Mucosa of descending colon (tissue), 3 donors: ENCODE data around the gene VPS51. TPM values are rescaled to one million over a fixed set of nuclear protein-coding genes. Genes with fewer than 3 reads are reported as not detected.
A peak's percentile ranks its signal among the peaks of the same experiment; 100 is the strongest.

Experiments used
- ATAC-seq: fragments of 200-7000 bp; cut with Tn5 transposase; one replicate; pipeline ENCODE4 v1.9.1; 2020; ENCODE audit warnings: mild to moderate bottlenecking, moderate library complexity
- DNase-seq, 3 donors: peaks; one replicate each; pipeline ENCODE4 v3.0.0-alpha.2; 2020
- H3K36me3 ChIP-seq: fragments of 200-600 bp; one replicate; pipeline ENCODE4 v1.8.0; 2021; ENCODE audit warnings: low read depth, mild to moderate bottlenecking
- H3K4me1 ChIP-seq: fragments of 200-600 bp; one replicate; pipeline ENCODE4 v1.8.0; 2021; ENCODE audit warnings: low read depth, mild to moderate bottlenecking
- H3K4me3 ChIP-seq: fragments of 200-600 bp; one replicate; pipeline ENCODE4 v1.8.0; 2021; ENCODE audit warnings: mild to moderate bottlenecking
- H3K9me3 ChIP-seq: fragments of 200-600 bp; one replicate; pipeline ENCODE4 v1.8.0; 2021; ENCODE audit warnings: mild to moderate bottlenecking
- intact Hi-C, 2 donors: fragments of 100-400 bp; cut with DNase I in 1 of 2; cut with micrococcal nuclease in 1 of 2; formaldehyde crosslinking; loops; one replicate each; pipeline versions ENCODE4 v1.11.0 to v1.11.1; 2022; cut with DNase I, micrococcal nuclease
- total RNA-seq, 3 donors: library from RNA; stranded (reverse); fragmentation: NEBNext Ultra II Directional in 2 of 3; extraction: Animal tissue kit (Norgen Biotek cat#: 25700) in 2 of 3; gene quantifications; one replicate each; pipeline versions ENCODE4 v1.2.1 to v1.2.4, GENCODE V29; 2021 to 2023
- TF ChIP-seq, protein P1 (sequence below): fragments of 200-600 bp; IDR thresholded peaks from one replicate; pipeline ENCODE4 v1.8.0; 2022; ENCODE audit warnings: antibody characterized with exemption, mild to moderate bottlenecking
- donor health status: DM: no; HTN: no; CAD: no; lungs with moderate emphysema.
- donor health status: DM: no; HTN: no; CAD: no.
- donor health status: DM: no; HTN: yes; CAD: no.

Gene VPS51
- total RNA-seq, 3 donors from 2014 or later, result 149 to 200 (median 156) TPM

DNA sequence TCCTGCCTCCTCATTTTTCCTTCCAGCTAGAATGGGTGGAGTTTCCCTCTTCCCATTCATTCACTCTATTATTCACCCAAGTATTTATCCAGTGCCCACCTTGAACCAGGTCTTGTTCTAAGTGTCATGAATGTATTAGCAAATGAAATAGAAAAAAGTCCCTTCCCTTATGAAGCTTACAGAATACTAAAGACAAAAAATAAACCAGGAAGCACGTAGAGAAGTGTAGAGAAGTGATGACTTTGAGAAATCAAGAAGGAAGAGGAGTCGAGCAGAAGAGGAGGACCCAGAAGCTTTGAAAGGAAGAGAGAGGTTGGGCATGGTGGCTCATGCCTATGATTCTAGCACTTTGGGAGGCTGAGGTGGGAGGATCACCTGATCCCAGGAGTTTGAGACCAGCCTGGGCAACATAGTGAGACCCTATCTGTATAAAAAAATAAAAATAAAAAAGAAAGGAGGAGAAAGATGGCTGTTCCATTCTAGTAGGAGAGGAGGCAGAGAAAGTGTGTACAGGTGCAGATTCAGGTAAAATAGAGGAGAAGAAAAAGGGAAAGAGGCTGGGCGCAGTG, 55.4 kb downstream of the VPS51 start:
- DNase-seq (no peak), ATAC-seq (no peak)
- intact Hi-C loops, result no loop called here
- no peaks in the 10 kb centered on the region for H3K9me3 ChIP-seq
- H3K4me3 ChIP-seq, result no peak overlapping the region
- peaks cover 12% of the 10 kb centered on the region for H3K4me1 ChIP-seq
- TF ChIP-seq, protein P1, sequence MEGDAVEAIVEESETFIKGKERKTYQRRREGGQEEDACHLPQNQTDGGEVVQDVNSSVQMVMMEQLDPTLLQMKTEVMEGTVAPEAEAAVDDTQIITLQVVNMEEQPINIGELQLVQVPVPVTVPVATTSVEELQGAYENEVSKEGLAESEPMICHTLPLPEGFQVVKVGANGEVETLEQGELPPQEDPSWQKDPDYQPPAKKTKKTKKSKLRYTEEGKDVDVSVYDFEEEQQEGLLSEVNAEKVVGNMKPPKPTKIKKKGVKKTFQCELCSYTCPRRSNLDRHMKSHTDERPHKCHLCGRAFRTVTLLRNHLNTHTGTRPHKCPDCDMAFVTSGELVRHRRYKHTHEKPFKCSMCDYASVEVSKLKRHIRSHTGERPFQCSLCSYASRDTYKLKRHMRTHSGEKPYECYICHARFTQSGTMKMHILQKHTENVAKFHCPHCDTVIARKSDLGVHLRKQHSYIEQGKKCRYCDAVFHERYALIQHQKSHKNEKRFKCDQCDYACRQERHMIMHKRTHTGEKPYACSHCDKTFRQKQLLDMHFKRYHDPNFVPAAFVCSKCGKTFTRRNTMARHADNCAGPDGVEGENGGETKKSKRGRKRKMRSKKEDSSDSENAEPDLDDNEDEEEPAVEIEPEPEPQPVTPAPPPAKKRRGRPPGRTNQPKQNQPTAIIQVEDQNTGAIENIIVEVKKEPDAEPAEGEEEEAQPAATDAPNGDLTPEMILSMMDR, result no peak
- no peaks in the 10 kb centered on the region for H3K36me3 ChIP-seq

DNA sequence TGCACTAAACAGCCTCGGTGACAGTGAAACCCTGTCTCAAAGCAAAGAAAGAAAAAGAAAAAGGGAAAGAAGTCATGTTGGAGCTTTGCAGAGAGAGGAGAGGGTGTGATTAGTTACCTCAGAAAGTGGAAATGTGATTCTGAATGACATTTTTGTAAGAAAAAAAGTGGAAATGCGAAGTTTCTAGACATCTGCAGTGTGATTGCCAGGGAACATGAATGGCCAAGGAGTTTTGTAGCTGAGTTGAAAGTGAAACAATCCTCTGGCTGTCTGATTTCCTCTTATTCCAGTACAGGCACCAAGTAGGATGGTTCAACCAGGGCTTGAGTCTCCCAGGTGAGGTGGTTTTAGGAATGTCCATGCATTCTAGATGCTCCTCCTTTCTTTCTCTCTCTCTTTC, 56.1 kb downstream of the VPS51 start:
- intact Hi-C loops, result no loop called here

DNA sequence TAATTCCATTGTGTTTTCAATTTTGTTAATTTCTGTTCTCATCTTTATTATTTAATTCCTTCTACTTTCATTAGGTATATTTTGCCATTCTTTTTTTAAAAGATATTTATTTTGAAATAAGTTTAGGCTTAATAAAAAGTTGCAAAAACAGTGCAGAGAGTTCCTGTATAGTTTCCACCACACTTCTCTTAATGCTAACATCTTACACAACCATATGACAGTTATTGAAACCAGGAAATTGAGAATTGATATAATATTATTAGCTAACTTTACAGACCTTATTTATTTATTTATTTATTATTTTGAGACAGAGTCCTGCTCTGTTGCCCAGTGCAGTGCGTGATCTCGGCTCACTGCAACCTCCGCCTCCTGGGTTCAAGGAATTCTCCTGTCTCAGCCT, 60.2 kb downstream of the VPS51 start:
- no peaks in the 10 kb centered on the region for H3K4me1 ChIP-seq
- TF ChIP-seq, protein P1, result no peak

More for the DNA sequence above, 56.1 kb downstream of the VPS51 start:
- H3K36me3 ChIP-seq, result no peaks in the 10 kb centered on the region
- H3K9me3 ChIP-seq, result no peaks in the 10 kb centered on the region
- H3K4me3 ChIP-seq, result no peak overlapping the region
- TF ChIP-seq, protein P1, result no peak
- peak; percentile 27 for ATAC-seq
- no peak for DNase-seq
- H3K4me1 ChIP-seq, result peaks cover 12% of the 10 kb centered on the region

DNA sequence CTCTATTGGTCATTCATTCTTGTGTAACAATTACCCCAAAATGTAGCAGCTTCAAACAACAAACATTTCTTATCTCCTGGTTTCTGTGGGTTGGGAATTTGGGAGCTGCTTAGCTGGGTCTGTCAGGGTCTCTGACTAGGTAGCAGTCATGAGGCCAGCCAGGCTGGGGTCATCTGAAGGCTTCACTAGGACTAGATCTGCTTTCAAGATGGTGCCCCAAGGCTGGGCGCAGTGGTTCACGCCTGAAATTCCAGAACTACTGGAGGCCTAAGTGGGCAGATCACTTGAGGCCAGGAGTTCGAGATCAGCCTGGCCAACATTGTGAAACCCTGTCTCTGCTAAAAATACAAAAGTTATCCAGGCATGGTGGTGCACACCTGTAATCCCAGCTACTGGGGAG, 60.9 kb downstream of the VPS51 start:
- intact Hi-C loops, result no loop called here
- H3K36me3 ChIP-seq, result no peaks in the 10 kb centered on the region
- H3K9me3 ChIP-seq, result no peaks in the 10 kb centered on the region
- TF ChIP-seq, protein P1, result no peak
- no peak overlapping the region for H3K4me3 ChIP-seq
- DNase-seq, result no peak
- no peak for ATAC-seq
- H3K4me1 ChIP-seq, result no peaks in the 10 kb centered on the region

More for the DNA sequence above, 60.2 kb downstream of the VPS51 start:
- H3K4me3 ChIP-seq, result no peak overlapping the region
- intact Hi-C loops, result no loop called here
- no peak for DNase-seq
- H3K36me3 ChIP-seq, result no peaks in the 10 kb centered on the region
- ATAC-seq, result no peak
- H3K9me3 ChIP-seq, result no peaks in the 10 kb centered on the region

DNA sequence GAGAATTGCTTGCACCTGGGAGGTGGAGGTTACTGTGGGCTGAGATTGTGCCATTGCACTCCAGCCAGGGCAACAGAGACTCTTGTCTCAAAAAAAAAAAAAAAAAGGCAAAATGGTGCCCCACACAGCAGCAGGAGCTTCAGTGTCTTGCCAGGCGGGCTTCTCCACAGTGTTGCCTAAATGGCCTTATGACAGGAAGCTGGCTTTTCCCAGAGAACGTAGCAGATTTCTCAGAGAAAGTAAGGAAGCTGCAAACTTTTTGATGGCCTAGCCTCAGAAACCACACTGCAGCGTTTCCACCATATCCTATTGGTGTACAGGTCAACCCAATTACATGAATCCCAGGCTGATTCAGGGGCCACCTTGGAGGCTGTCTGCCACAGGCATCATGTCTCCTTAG, 61.3 kb downstream of the VPS51 start:
- Histone ChIP-seq H3K9me3 (no peaks in the 10 kb centered on the region), H3K4me3 (no peak overlapping the region), H3K36me3 (no peaks in the 10 kb centered on the region), H3K4me1 (no peaks in the 10 kb centered on the region)
- DNase-seq (no peak), ATAC-seq (no peak)
- intact Hi-C loops, result no loop called here
- TF ChIP-seq, protein P1, result no peak

DNA sequence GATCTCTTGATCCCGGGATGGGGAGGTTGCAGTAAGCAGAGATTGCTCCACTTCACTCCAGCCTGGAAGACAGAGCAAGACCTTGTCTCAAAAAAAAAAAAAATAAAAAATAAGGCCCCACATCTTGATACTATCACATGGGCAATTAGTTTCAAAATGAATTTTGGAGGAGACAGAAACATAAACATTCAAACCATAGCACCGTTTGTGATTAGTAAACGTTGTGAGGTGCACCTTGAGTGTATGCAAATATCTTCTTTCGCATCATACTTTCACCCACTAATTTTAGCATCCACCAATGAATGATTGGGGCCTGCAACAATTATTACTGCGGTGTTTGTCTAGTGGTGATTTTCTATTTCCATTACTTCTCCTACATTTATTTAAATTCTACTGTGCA, 63.0 kb downstream of the VPS51 start:
- intact Hi-C loops, result no loop called here
- TF ChIP-seq, protein P1, result no peak
- DNase-seq (no peak), ATAC-seq (no peak)
- H3K4me3 ChIP-seq, result no peak overlapping the region
- H3K4me1 ChIP-seq, result no peaks in the 10 kb centered on the region
- H3K36me3 ChIP-seq, result no peaks in the 10 kb centered on the region
- H3K9me3 ChIP-seq, result no peaks in the 10 kb centered on the region
